H1 (cell line): ENCODE measurements around the gene DCUN1D2. TPM values are rescaled to one million over a fixed set of nuclear protein-coding genes. Genes with fewer than 3 reads are reported as not detected.

Source experiments
- CTCF ChIA-PET: fragments of 300-600 bp; sonication (Branson Sonifier 250); formaldehyde crosslinking; loops from one replicate; lab custom pipeline; 2021; ENCODE audit not compliant: partially characterized antibody; lab: Charles Lee
- POLR2A ChIA-PET: fragments of 300-600 bp; sonication (Branson Sonifier 250); formaldehyde crosslinking; loops from one replicate; lab custom pipeline; 2021; ENCODE audit warnings: inconsistent platforms; ENCODE audit not compliant: partially characterized antibody; lab: Charles Lee
- DNase-seq, 2 experiments: peaks; one replicate each; pipeline versions ENCODE4 v3.0.0 to v3.0.0-alpha.2; 2010 to 2022; ENCODE audit warnings: low spot score in 2 of 2, low read depth in 1 of 2, mixed read lengths in 1 of 2
- FAIRE-seq: peaks from 2 replicates; lab custom pipeline; 2011; peaks lifted over from hg19 to GRCh38; lab: Jason Lieb, UNC
- H2AFZ ChIP-seq: 2 replicates; pipeline ENCODE4 v1.8.1; 2012; ENCODE audit warnings: low read length, inconsistent platforms
- H2AK5ac ChIP-seq: 2 replicates; pipeline ENCODE4 v1.6.1; 2013; ENCODE audit warnings: low read depth, low read length
- H2BK120ac ChIP-seq: replicated peaks from 2 replicates; pipeline ENCODE3; 2013; ENCODE audit warnings: low read depth, low read length, inconsistent platforms
- H2BK12ac ChIP-seq: 2 replicates; pipeline ENCODE4 v1.6.1; 2013; ENCODE audit warnings: low read depth, low read length
- H2BK15ac ChIP-seq: 2 replicates; pipeline ENCODE4 v1.6.1; 2013; ENCODE audit warnings: low read length
- H2BK20ac ChIP-seq: 2 replicates; pipeline ENCODE4 v1.6.1; 2013; ENCODE audit warnings: low read length
- H2BK5ac ChIP-seq: 2 replicates; pipeline ENCODE4 v1.6.1; 2013; ENCODE audit warnings: low read depth, low read length
- H3K14ac ChIP-seq: 2 replicates; pipeline ENCODE4 v1.6.1; 2013; ENCODE audit warnings: inconsistent platforms; ENCODE audit not compliant: insufficient read length
- H3K18ac ChIP-seq: 2 replicates; pipeline ENCODE4 v1.6.1; 2013; ENCODE audit warnings: low read length; ENCODE audit errors: extremely low read depth
- H3K23ac ChIP-seq: 2 replicates; pipeline ENCODE4 v1.6.1; 2013; ENCODE audit warnings: inconsistent platforms; ENCODE audit not compliant: insufficient read length
- H3K23me2 ChIP-seq: 2 replicates; pipeline ENCODE4 v1.6.1; 2013; ENCODE audit warnings: low read depth, low read length
- H3K27ac ChIP-seq: 2 replicates; pipeline ENCODE4 v1.6.1; 2011; ENCODE audit warnings: low read depth, low read length, inconsistent platforms
- H3K27me3 ChIP-seq, 4 experiments: replicated peaks in 1 of 4; 1 replicate in 1 of 4; 2 replicates in 3 of 4; pipeline versions ENCODE4 v1.6.1 to v1.8.1; 2011 to 2013; ENCODE audit warnings: low read length in 3 of 4, mild to moderate bottlenecking in 3 of 4, inconsistent platforms in 2 of 4, mixed read lengths in 2 of 4, moderate library complexity in 1 of 4; ENCODE audit not compliant: control insufficient read depth in 3 of 4, insufficient read depth in 3 of 4; ENCODE audit errors: extremely low read depth in 1 of 4
- H3K36me3 ChIP-seq, 4 experiments: 2 replicates each; pipeline versions ENCODE4 v1.6.1 to v1.8.1; 2011 to 2013; ENCODE audit warnings: mild to moderate bottlenecking in 4 of 4, low read length in 3 of 4, moderate library complexity in 2 of 4, control low read depth in 1 of 4, inconsistent platforms in 1 of 4; ENCODE audit not compliant: insufficient read depth in 4 of 4, control insufficient read depth in 2 of 4
- H3K4ac ChIP-seq: replicated peaks from 2 replicates; pipeline ENCODE3; 2013; ENCODE audit warnings: low read length, low read depth, mixed read lengths, inconsistent platforms; ENCODE audit not compliant: insufficient read length
- H3K4me1 ChIP-seq, 4 experiments: replicated peaks in 1 of 4; 1 replicate in 1 of 4; 2 replicates in 3 of 4; pipeline versions ENCODE4 v1.6.1 to v1.8.1; 2011 to 2013; ENCODE audit warnings: low read length in 3 of 4, inconsistent platforms in 2 of 4, mixed read lengths in 1 of 4; ENCODE audit not compliant: insufficient read depth in 4 of 4, control insufficient read depth in 3 of 4
- H3K4me2 ChIP-seq, 2 experiments: 2 replicates each; pipeline versions ENCODE4 v1.6.1 to v1.8.1; 2011 to 2013; ENCODE audit warnings: low read depth in 2 of 2, low read length in 2 of 2, control low read depth in 1 of 2, inconsistent platforms in 1 of 2, mild to moderate bottlenecking in 1 of 2; ENCODE audit not compliant: insufficient read depth in 1 of 2
- H3K4me3 ChIP-seq, 4 experiments: fragments of 200-600, 300-600 bp in 1 of 4; sonication (generic), shearing (Covaris generic), sonication (Bioruptor Twin) in 1 of 4; 2 replicates each; pipeline versions ENCODE4 v1.5.1 to v1.8.1; 2011 to 2016; ENCODE audit warnings: low read length in 4 of 4, low read depth in 3 of 4, control low read depth in 2 of 4, inconsistent platforms in 2 of 4, mild to moderate bottlenecking in 2 of 4, mixed read lengths in 1 of 4, moderate library complexity in 1 of 4; ENCODE audit not compliant: insufficient read depth in 2 of 4; ENCODE audit errors: extremely low read depth in 1 of 4
- H3K56ac ChIP-seq: replicated peaks from 2 replicates; pipeline ENCODE3; 2013; ENCODE audit warnings: low read depth, mild to moderate bottlenecking, mixed read lengths, low read length, inconsistent platforms; ENCODE audit not compliant: insufficient read length
- H3K79me1 ChIP-seq: 2 replicates; pipeline ENCODE4 v1.6.1; 2013; ENCODE audit warnings: low read depth, low read length, control low read depth
- H3K79me2 ChIP-seq, 2 experiments: 2 replicates each; pipeline versions ENCODE4 v1.6.1 to v1.8.1; 2012 to 2013; ENCODE audit warnings: low read length in 2 of 2, mild to moderate bottlenecking in 2 of 2, inconsistent platforms in 1 of 2; ENCODE audit not compliant: insufficient read depth in 2 of 2, control insufficient read depth in 1 of 2
- H3K9ac ChIP-seq, 4 experiments: replicated peaks in 1 of 4; 1 replicate in 1 of 4; 2 replicates in 3 of 4; pipeline versions ENCODE4 v1.6.1 to v1.8.1; 2011 to 2013; ENCODE audit warnings: low read depth in 3 of 4, low read length in 3 of 4, control low read depth in 2 of 4, mild to moderate bottlenecking in 2 of 4, moderate library complexity in 2 of 4, inconsistent platforms in 1 of 4; ENCODE audit errors: extremely low read depth in 1 of 4
- H3K9me3 ChIP-seq, 2 experiments: 2 replicates each; pipeline versions ENCODE4 v1.6.1 to v1.8.1; 2012 to 2013; ENCODE audit warnings: mild to moderate bottlenecking in 2 of 2, moderate library complexity in 2 of 2, control low read depth in 1 of 2, inconsistent platforms in 1 of 2, low read depth in 1 of 2, low read length in 1 of 2, mixed read lengths in 1 of 2; ENCODE audit not compliant: insufficient read depth in 2 of 2
- H4K20me1 ChIP-seq, 2 experiments: replicated peaks in 1 of 2; 2 replicates each; pipeline versions ENCODE3 to v1.8.1; 2011 to 2013; ENCODE audit warnings: inconsistent platforms in 2 of 2, low read length in 2 of 2, mild to moderate bottlenecking in 1 of 2; ENCODE audit not compliant: insufficient read depth in 2 of 2, control insufficient read depth in 1 of 2
- H4K5ac ChIP-seq: 2 replicates; pipeline ENCODE4 v1.6.1; 2013; ENCODE audit warnings: low read length, low read depth, mixed read lengths, inconsistent platforms; ENCODE audit not compliant: insufficient read length
- H4K8ac ChIP-seq: 2 replicates; pipeline ENCODE4 v1.8.0; 2013; ENCODE audit warnings: mild to moderate bottlenecking, moderate library complexity, low read length, inconsistent platforms; ENCODE audit not compliant: insufficient read depth; ENCODE audit errors: extremely low read depth
- H4K91ac ChIP-seq: replicated peaks from 2 replicates; pipeline ENCODE3; 2013; ENCODE audit warnings: low read length, mixed read lengths, inconsistent platforms; ENCODE audit not compliant: insufficient read length
- MAX ChIP-seq: IDR thresholded peaks from 2 replicates; pipeline ENCODE4 v1.6.1; 2012; ENCODE audit warnings: inconsistent platforms
- POLR2AphosphoS5 ChIP-seq: IDR thresholded peaks from 2 replicates; pipeline ENCODE4 v1.6.1; 2011; ENCODE audit warnings: low read depth, low read length
- TAF7 ChIP-seq: optimal IDR thresholded peaks from 2 replicates; pipeline ENCODE3; 2011; ENCODE audit warnings: low read depth, mild to moderate bottlenecking, inconsistent platforms, low read length, moderate library complexity, borderline replicate concordance
- WGBS, 2 experiments: shearing (Covaris generic) in 1 of 2; methylation state at CpG; one replicate each; pipeline versions ENCODE4 v1.1.6 to v1.1.7; 2013 to 2015; ENCODE audit warnings: low lambda C conversion rate in 2 of 2, mixed read lengths in 2 of 2, inconsistent platforms in 1 of 2, low coverage in 1 of 2, missing lambda C conversion rate in 1 of 2; ENCODE audit not compliant: insufficient replicate concordance in 2 of 2, insufficient coverage in 1 of 2, insufficient read length in 1 of 2; ENCODE audit errors: extremely low coverage in 1 of 2, missing lambda C conversion rate in 1 of 2; 5-methylcytosine and 5-hydroxymethylcytosine counted together
- polyA plus RNA-seq, 7 experiments: library from polyadenylated mRNA; depleted of rRNA in 3 of 7; stranded (reverse) in 5 of 7; unstranded in 2 of 7; fragments of >200 nt in 5 of 7; fragments of 200-250 nt in 2 of 7; gene quantifications; 1 replicate in 5 of 7; 2 replicates in 1 of 7; 4 replicates in 1 of 7; pipeline versions ENCODE4 v1.2.1 to v1.2.3, GENCODE V29; 2011 to 2013; ENCODE audit warnings: missing spikeins in 2 of 7, mixed read lengths in 2 of 7
- total RNA-seq: library from RNA; stranded (reverse); fragmentation: NEBNext Ultra II Directional; extraction: Animal tissue kit (Norgen Biotek cat#: 25700); gene quantifications from 2 replicates; pipeline ENCODE4 v1.2.1, GENCODE V29; 2021

Gene DCUN1D2
- total and polyA plus RNA-seq, 2 of the 8 experiments (the other 6 are each of a cell fraction or from before 2014, with no cell fraction given): 19.5 to 35.3 TPM

- H2BK12ac ChIP-seq: no peak overlapping the region
- no peak overlapping the region for H3K18ac ChIP-seq
- no peaks in the 10 kb centered on the region for H3K23me2 ChIP-seq
- no peak overlapping the region for H2AK5ac ChIP-seq
- H3K27me3 ChIP-seq: no peaks in the 10 kb centered on the region
- H4K5ac ChIP-seq: no peak overlapping the region
- no peak overlapping the region for H2BK20ac ChIP-seq
- no peak overlapping the region for H3K4me3 ChIP-seq
- no peak overlapping the region for H2AFZ ChIP-seq
- H2BK15ac ChIP-seq: no peak overlapping the region
- no peaks in the 10 kb centered on the region for H3K4me1 ChIP-seq
- TF ChIP-seq TAF7 (no peak), MAX (no peak), POLR2AphosphoS5 (0 out of 2 replicates have a peak, but pooled peaks have one; percentile 10)
- no peak overlapping the region for H3K9ac ChIP-seq
- H4K91ac ChIP-seq: no peak overlapping the region
- peaks cover 0 to 7% of the 10 kb centered on the region in 2 experiments; a peak in 1 of 4 replicates for H3K79me2 ChIP-seq
- ChIA-PET CTCF (interaction anchor here (2.3 to 3.5 kb wide), 2 partner anchors 8 to 13 kb away, joined by 8 to 18 read pairs; no protein-coding TSS in a partner anchor), POLR2A (interaction anchor here (2.8 kb wide), 1 partner anchor 13 kb away, joined by 10 read pairs; no protein-coding TSS in a partner anchor)
- H2BK5ac ChIP-seq: no peak overlapping the region
- no peak overlapping the region for H3K14ac ChIP-seq
- H3K4me2 ChIP-seq: no peak overlapping the region
- FAIRE-seq: no peak
- no peak for DNase-seq
- no peak overlapping the region for H3K4ac ChIP-seq
- H3K9me3 ChIP-seq: no peaks in the 10 kb centered on the region
- H3K79me1 ChIP-seq: no peaks in the 10 kb centered on the region; the same call in 1 of the 2 replicates
- H3K56ac ChIP-seq: no peak overlapping the region
- H4K20me1 ChIP-seq: peaks cover 8 to 14% of the 10 kb centered on the region in 2 experiments
- no peak overlapping the region for H3K23ac ChIP-seq
- 95% methylated on average over 12 of the region's 12 CpGs; no CpG with 5 or more reads in 1 of the 2 experiments for WGBS, 2 experiments
- H2BK120ac ChIP-seq: no peak overlapping the region
- H4K8ac ChIP-seq: peak overlapping the region; percentile 35
- no peak overlapping the region for H3K27ac ChIP-seq
- H3K36me3 ChIP-seq: peaks cover 2 to 59% (median 31%) of the 10 kb centered on the region in 4 experiments; a peak in 7 of 8 replicates
These were observed 14.6 kb downstream of the DCUN1D2 start for GRCh38 chr13:113475911-113476310.
